GM13976 (cell line): ENCODE results near the gene SLC10A7.

Experiments
- DNase-seq: peaks from one replicate; pipeline ENCODE4 v3.0.0; 2012; ENCODE audit warnings: low spot score
- in situ Hi-C: fragments of 300-500 bp; cut with MboI; formaldehyde crosslinking; loops from one replicate; pipeline ENCODE4 v1.12.0; 2022; ENCODE audit warnings: low sequenced_read_pairs, mixed read lengths, inconsistent platforms; ENCODE audit not compliant: unreplicated experiment
- TF ChIP-seq, protein P1 (sequence below): IDR thresholded peaks from 2 replicates; pipeline ENCODE4 v1.5.1; 2012; ENCODE audit warnings: borderline replicate concordance, mild to moderate bottlenecking; ENCODE audit not compliant: insufficient read depth; ENCODE audit errors: extremely low read depth, missing control alignments, control extremely low read depth

SLC10A7 gene

DNA sequence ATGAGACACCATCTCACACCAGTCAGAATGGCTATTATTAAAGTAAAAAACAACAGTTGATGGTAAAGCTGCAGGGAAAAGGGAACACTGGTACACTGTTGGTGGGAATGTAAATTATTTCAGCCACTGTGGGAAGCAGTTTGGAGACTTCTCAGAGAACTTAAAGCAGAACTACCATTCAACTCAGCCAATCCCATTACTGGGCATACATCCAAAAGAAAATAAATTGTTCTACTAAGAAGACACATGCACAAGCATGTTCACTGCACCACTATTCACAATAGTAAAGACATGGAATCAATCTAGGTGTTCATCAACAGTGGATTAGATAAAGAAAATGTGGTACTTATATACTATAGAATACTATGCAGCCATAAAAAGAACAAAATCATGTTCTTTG is 172.4 kb downstream of the SLC10A7 start:
- in situ Hi-C loops: loop anchor here (25.0 kb wide), 1 partner anchor 738 kb away; no protein-coding TSS in a partner anchor
- TF ChIP-seq, protein P1, sequence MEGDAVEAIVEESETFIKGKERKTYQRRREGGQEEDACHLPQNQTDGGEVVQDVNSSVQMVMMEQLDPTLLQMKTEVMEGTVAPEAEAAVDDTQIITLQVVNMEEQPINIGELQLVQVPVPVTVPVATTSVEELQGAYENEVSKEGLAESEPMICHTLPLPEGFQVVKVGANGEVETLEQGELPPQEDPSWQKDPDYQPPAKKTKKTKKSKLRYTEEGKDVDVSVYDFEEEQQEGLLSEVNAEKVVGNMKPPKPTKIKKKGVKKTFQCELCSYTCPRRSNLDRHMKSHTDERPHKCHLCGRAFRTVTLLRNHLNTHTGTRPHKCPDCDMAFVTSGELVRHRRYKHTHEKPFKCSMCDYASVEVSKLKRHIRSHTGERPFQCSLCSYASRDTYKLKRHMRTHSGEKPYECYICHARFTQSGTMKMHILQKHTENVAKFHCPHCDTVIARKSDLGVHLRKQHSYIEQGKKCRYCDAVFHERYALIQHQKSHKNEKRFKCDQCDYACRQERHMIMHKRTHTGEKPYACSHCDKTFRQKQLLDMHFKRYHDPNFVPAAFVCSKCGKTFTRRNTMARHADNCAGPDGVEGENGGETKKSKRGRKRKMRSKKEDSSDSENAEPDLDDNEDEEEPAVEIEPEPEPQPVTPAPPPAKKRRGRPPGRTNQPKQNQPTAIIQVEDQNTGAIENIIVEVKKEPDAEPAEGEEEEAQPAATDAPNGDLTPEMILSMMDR: no peak
- no peak for DNase-seq

DNA sequence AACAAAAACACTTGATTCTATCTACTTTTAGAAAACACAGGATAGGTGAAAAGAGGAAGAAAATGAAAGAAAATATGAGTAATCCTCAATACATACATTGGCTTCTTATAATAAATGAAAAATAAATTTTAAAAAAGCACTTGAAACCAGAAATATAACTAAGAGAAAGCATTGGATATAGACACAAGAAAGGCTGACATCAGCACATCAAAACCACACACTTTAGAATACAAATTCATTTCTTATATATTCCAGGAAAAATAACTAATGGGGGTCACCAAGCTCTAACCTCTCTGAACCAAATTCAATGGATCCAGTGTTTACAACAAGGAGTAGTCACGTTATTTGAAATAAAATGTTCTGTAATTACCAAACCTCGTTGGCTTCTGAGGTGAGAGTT is 173.9 kb downstream of the SLC10A7 start:
- no peak for DNase-seq
- TF ChIP-seq, protein P1: no peak
- in situ Hi-C loops: loop anchor here (25.0 kb wide), 1 partner anchor 739 kb away; no protein-coding TSS in a partner anchor

DNA sequence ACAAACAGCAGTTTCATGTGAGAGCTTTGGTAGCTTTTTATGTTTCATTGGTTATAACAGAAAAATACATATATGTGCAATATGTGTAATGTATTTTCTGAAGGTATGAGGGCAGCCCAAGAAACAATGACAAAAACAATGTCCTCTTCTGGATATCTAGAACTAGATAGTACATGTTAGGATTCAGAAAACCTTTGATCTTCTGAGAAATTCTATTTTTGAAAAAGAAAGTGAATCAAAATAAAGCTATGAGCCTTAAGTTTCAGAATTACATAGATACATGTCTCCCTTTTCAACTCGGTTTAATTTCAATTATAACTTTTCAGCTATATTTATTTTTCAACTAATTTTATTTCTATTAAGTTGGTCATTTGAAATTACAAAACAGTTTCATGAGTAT is 175.5 kb downstream of the SLC10A7 start:
- in situ Hi-C loops: loop anchor here (25.0 kb wide), 1 partner anchor 741 kb away; no protein-coding TSS in a partner anchor
- TF ChIP-seq, protein P1: no peak
- DNase-seq: peak; percentile 20

DNA sequence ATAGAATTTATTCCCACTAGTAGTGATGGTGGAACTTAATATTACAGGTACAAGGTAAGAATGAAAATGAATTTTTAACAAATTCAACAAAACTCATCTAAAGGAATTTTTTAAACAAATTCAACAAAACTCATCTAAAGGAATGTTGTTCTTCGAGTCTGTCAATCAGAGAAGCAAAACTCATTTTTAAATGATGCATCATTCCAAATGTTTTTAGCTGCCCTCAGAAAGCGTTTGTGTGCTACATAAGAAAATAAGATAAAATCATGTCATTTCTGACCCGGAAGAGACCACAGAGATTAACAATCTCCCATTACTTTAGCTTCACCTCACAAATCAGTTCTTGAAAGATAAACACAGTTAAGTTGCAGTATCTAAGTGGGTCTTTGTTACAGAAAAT is 178.0 kb downstream of the SLC10A7 start:
- TF ChIP-seq, protein P1: no peak
- in situ Hi-C loops: loop anchor here (25.0 kb wide), 1 partner anchor 744 kb away; no protein-coding TSS in a partner anchor
- DNase-seq: no peak

DNA sequence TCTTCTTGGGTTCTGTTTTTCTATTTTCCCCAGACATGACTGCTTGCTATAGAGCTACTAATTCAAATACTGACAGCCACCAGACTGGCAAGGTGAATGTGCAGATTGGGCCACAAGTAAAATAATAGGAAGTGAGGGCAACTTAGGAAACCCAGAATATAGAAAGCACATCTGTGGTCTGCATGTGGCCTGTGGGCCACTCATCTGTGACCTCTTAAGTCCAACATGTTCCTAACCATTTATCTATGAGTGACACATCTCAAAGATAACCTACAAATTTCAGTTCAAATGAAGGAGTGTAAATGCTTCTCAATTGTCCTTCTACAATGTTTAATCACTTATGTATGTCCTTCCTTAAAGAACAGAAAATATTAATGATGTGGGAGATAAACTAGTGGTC is 178.5 kb downstream of the SLC10A7 start:
- in situ Hi-C loops: loop anchor here (25.0 kb wide), 1 partner anchor 744 kb away; no protein-coding TSS in a partner anchor
- TF ChIP-seq, protein P1: no peak
- no peak for DNase-seq

DNA sequence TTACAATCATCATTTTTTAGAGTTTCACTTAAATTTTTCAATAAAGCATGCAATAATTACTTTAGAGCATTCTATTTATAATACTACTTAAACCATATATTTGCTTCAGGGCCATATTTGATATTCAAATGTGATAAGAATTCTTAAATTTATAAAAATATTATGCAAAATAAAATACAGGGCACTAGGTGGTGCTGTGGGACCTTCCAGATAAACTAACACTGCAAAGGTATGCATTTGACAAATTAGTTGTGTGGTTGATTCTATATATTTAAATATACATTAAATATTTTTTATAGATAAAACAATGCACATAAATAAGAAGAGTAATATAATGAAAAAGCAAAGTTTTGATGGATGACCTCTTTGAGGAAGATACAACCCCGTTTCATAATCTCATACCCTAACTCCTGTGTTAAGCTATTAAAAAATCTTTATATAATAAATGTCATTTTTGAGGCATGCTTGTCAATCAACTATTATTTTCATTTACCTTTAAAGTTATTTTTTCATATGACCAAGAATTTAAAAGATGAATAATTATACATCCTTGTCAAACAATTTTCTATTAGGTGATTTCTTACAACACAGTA is 179.0 kb downstream of the SLC10A7 start:
- no peak for DNase-seq
- TF ChIP-seq, protein P1: no peak
- in situ Hi-C loops: loop anchor here (25.0 kb wide), 1 partner anchor 745 kb away; no protein-coding TSS in a partner anchor
